Measurements from ENCODE around the gene PAX5.

Gene PAX5

GRCh38 chr9:36825179-36825578, 208.9 kb downstream of the PAX5 start:
- no peak for DNase-seq

DNA sequence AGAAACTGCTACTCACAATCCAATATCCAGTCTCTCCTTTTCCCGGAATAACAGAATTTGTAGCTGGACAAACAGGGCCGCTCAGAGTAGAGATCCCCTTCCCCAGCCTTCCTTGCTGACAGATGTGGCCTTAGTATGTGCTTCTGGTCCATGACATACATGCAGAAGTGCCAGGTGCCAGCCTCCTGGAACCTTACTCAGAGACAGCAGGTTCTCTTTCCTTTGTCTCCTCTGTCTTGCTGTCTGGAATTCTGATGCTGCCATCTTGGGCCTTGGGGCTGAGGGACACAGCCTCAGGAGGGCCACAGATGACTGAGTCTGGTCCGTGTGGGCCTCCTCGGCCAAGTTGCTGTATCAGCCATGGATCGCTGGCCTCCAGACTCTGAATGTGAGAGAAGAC, 210.1 kb downstream of the PAX5 start:
- DNase-seq, result no peak

DNA sequence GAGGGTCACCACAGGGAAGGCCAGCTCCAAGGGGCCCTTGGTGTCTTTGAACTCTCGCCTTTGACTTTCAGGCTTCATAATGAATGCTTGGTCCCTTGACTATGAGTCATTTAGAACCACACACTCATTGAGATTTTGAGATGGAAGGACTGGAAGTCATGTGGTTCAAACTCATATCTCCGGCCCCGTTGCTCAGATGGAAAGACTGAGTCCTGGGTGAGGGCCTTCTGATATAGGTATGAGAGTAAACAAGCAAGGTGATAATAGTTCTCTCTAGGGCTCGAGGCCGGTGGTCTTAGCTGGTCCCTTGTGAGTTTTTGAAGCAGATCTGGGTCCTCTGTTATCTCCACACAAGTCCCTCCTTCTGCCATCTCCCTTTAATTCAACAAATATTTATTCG, 210.6 kb downstream of the PAX5 start:
- DNase-seq, result no peak

DNA sequence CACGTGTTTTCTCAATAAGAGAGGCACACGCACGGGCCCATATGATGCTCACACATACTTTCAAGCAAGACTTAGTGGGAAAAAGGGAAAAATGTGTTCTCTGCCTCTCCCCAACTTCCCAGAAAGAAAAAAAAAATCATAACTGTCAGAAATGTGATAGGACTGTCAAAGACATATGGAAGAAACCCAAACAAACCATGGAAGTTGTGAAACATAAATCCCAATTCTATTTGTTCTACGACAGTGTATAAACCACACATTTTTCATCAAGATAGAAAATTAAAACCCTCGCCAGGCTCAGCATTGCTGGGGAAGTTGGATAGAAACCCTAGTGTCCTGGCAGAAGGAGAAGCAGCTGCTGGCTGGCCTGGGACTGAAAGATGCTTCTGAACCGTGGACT, 211.9 kb downstream of the PAX5 start:
- DNase-seq, result no peak

- no peak for DNase-seq
These were observed 213.6 kb downstream of the PAX5 start for GRCh38 chr9:36820392-36820861.

DNA sequence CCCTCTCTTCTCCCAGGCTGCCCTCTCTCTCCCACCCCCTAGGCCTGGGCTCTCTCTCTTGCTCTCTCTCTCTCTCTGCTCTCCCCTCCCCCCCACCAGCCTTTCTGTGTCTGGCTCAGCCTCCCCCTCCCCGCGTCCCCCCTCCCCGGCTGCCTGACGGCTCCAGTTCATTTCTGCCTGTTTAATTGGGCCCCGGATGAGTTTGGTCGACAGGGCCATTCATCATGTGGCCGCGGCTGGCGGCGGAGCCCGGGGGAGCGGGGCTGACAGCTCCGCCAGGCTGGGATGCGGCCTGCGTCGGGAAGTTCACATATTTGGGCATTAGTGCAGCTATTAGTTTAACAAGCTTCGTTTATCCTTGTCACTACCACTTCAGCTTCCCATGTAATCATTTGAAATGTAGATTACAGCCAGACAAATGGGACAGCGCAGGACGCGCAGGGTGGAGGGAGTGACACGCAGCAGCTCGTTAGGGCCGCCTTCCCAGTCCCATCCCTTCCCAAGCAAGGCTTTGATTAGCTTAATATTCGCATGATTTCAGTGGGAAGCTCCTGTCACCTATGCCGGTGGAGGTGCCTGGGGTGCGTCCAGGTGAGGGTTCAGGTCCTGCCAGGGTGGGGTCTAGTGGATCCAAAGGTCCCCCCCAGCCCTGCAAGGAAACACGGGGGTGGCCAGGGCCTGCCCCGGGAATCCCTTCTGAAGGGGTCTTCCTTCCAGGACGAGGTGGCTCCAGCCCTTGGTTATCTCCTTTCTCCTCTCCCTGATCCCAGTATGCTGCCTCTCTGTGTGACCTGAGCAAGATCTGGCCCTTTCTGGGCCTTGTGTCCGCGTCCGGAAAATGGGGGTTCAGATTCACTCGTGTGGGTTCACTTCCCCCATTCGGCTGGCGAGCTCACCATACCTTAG, 214.8 kb downstream of the PAX5 start:
- DNase-seq, result no peak

DNA sequence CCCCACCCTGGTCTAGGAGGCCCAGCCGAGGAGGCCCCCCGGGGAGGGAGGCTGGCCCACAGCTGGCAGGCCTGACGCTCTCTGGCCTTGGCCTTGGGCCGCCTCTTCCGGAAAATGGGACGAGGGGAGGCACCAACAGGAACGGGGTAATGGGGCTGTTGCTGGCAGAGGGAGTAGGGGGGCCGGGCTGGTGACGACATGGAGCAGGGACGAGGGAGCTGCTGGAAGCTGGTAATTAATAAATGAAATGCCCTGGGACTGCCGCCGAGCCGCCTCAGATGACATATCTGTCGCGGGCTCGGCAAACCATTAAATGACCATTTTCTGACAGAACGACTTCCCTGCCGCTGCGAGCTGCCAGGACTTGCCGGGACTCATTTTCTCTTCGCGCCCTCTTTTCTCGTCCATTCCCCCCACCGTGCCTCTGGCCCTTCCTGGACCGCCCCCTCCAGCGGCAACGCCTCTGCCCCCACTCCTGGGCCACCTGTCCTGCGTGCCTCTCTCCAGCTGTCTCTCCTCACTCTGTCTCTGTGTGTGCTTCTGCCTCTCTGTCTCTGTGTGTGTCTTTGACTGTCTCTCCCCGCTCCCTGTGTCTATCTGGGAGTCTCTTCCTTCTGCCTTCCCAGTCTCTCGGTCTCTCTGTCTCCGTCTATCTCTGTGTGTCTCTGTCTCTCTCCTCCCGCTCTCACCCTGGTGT, 215.7 kb downstream of the PAX5 start:
- DNase-seq, result no peak

GRCh38 chr9:36817160-36817834, 216.8 kb downstream of the PAX5 start:
- DNase-seq, result no peak

- DNase-seq, result no peak
These were observed 217.7 kb downstream of the PAX5 start for GRCh38 chr9:36816371-36816770.

DNA sequence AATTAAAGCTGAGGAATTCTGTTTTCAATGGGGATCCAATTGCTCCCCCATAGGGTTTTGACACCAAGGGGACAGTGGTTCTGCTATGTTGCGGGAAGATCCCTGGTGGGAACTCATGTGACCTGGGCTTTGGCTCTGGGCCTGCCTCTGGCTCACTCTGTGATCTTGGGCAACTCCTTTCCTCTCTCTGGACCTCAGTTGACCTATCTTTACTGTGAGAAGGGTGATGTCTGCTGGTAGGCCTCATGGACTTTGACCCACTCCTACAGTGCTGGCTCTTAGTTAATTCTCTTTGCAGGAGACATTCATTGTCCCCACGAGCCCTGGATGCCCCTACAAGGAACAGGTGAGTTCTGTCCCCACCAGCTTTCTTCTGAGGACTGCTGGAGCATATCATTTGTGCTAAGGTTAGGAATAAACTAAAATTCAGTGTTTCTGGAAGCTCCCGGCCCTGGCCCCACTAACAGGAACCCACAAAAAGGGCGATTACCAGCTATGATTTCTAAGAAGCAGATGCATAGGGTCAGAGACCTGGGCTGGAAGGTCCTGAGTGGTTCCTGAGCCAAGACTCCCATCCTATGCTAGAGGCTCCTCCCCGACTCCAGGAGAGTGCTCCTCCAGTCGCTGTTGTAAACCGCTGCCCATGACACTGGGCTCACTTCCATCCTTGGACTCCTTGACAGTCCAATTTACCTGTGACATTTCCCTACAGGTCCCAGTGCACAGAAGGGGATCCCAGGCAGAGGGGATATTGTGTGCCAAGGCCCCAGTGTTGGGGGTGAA, 218.3 kb downstream of the PAX5 start:
- DNase-seq, result no peak

DNA sequence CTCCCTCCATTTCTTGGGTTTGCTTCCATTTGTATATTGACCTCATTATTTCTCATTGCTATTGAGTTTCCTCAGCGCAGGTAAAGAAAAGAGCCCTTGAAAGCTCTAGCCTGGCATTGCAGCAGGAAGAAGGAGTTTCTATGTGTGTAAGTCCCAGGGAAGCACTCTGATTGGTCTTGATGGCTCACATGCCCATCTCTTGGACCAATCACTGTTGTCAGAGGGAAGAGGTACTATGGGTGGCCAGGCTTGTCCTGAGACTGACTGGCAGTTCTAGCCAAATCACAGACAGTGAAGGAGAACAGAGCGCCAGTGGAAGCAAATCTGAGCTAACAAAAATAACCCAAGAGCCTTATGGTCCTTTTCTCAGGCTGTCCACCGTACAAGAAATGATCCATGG, 219.0 kb downstream of the PAX5 start:
- DNase-seq, result no peak

DNA sequence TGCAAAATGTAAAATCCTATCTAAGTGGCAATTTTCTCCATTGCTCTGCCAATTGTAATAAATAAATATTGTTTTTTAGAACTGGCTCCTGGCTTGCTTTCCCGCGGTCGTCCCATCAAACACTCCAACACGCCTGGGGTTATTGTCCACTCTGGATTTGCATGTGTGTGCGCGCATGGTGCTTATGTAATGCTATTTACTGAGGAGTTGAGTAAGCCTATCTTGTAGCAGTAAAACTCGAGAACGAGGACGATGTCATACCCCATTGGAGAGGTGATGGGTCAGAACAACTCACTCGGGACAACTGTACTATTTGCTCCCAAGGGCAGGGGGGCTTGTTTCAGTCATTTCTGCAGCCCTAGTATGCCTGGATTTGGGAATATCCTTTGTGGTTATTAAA, 220.9 kb downstream of the PAX5 start:
- no peak for DNase-seq

DNA sequence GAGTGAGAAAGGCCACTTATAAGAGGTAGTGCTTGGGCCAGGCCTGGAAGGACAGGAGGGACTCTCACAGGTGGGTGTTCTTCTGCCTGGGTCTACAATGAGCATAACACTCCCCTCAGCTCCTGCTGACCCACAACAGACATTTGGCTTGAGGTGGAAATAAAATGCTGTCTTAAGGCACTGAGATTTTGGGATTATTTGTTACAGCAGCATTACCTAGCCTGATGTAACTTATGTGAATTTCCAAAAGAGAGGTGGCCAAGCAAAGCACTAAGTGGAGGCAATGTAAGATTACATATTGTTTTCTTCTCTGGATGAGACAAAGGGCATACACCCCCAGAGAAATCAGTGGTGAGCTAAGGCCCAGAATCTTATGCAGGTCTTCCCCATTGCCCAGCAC, 221.5 kb downstream of the PAX5 start:
- no peak for DNase-seq

GRCh38 chr9:36808251-36808650, 225.8 kb downstream of the PAX5 start:
- no peak for DNase-seq

GRCh38 chr9:36803961-36804360, 230.1 kb downstream of the PAX5 start:
- no peak for DNase-seq

DNA sequence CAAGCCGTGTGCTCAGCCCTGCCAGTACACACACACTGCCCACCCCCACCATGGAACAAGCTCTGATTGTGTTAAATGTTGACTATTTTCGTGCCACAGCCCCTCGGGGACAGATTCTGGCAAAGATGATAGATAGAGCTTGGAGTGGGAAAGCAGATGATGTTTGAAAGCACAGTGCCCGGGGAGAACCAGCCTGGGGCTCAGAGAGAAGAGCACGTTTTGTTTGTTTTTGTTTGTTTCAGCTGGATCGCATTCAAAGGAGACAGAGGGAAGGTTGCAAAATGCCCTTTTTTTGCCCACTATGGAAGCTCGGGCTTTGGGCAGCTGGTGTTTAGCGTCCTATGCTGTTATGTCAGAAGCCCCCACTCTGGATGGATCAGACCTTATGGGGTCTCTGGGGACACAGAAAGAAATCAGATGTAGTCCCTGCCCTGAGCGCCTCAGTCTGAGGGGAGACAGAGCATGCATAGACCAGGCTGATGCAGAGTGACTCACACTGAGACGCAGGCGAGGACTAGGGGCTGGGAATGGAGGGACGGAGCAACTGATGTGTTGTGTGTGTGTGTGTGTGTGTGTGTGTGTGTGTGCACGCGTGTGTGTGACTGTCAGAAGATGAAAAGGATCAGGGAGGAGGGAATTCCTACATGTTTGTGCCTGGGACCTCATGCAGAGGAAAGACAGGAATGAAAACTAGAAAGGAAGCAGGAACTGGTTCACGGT, 231.7 kb downstream of the PAX5 start:
- no peak for DNase-seq

DNA sequence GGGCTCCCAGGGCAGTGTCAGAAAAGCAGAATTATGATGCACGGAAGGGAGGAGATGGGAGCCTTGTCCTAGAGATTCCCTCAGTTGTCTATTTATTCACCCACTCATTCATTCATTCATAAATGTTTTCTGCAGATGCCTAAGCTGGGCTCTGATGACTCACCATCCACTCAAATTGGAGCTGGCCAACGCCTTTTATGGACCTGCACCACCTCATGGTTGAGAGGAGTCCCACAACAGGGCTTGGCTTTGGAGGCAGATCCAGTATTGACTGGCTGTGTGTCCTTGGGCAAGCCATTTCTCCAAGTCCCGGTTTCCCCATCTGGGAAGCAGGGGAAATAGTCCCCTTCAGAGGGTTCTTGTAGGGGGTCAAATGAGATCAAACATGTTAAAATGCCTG, 233.6 kb downstream of the PAX5 start:
- DNase-seq, result no peak

GRCh38 chr9:36798350-36799065, 235.6 kb downstream of the PAX5 start:
- DNase-seq, result no peak

GRCh38 chr9:36797471-36798220, 236.4 kb downstream of the PAX5 start:
- DNase-seq, result no peak

- DNase-seq, result no peak
These were observed 237.2 kb downstream of the PAX5 start for GRCh38 chr9:36796671-36797419.

All from cortex of kidney (tissue), 1 donor.